H9 (cell line): ENCODE results near the gene ALCAM. TPM values are rescaled to one million over a fixed set of nuclear protein-coding genes. Genes with fewer than 3 reads are reported as not detected.
A peak's percentile ranks its signal among the peaks of the same experiment; 100 is the strongest.

Source experiments
- DNase-seq: peaks from one replicate; pipeline ENCODE4 v3.0.0-alpha.2; 2017
- H2AFZ ChIP-seq: one replicate; pipeline ENCODE4 v1.6.1; 2013; ENCODE audit warnings: mild to moderate bottlenecking, low read length, control low read depth, moderate library complexity
- H2AK5ac ChIP-seq: 2 replicates; pipeline ENCODE4 v1.6.1; 2013; ENCODE audit warnings: low read length, control low read depth, mixed read lengths; ENCODE audit not compliant: insufficient read length
- H2BK120ac ChIP-seq: one replicate; pipeline ENCODE4 v1.6.1; 2013; ENCODE audit warnings: low read depth, mild to moderate bottlenecking, low read length, control low read depth, inconsistent platforms; ENCODE audit not compliant: poor library complexity, severe bottlenecking
- H2BK12ac ChIP-seq: 2 replicates; pipeline ENCODE4 v1.6.1; 2013; ENCODE audit warnings: low read length, control low read depth, mixed read lengths, low read depth; ENCODE audit not compliant: insufficient read length
- H2BK15ac ChIP-seq: 2 replicates; pipeline ENCODE4 v1.6.1; 2013; ENCODE audit warnings: low read depth, low read length, control low read depth
- H2BK20ac ChIP-seq: one replicate; pipeline ENCODE4 v1.6.1; 2013; ENCODE audit warnings: low read depth, mild to moderate bottlenecking, low read length, control low read depth, inconsistent platforms; ENCODE audit not compliant: poor library complexity, severe bottlenecking
- H2BK5ac ChIP-seq: 2 replicates; pipeline ENCODE4 v1.6.1; 2013; ENCODE audit warnings: low read length, control low read depth, mixed read lengths; ENCODE audit not compliant: insufficient read length
- H3K14ac ChIP-seq: 2 replicates; pipeline ENCODE4 v1.6.1; 2013; ENCODE audit warnings: low read length, control low read depth; ENCODE audit not compliant: insufficient read depth
- H3K18ac ChIP-seq: 2 replicates; pipeline ENCODE4 v1.6.1; 2013; ENCODE audit warnings: low read depth, mild to moderate bottlenecking, mixed read lengths, low read length, control low read depth; ENCODE audit not compliant: insufficient read length
- H3K23ac ChIP-seq: 2 replicates; pipeline ENCODE4 v1.6.1; 2013; ENCODE audit warnings: low read length, control low read depth, mixed read lengths, low read depth; ENCODE audit not compliant: insufficient read length
- H3K23me2 ChIP-seq: 2 replicates; pipeline ENCODE4 v1.6.1; 2013; ENCODE audit warnings: low read depth, mild to moderate bottlenecking, mixed read lengths, low read length, control low read depth; ENCODE audit not compliant: insufficient read length, poor library complexity, severe bottlenecking
- H3K27ac ChIP-seq: 2 replicates; pipeline ENCODE4 v1.5.1; 2013; ENCODE audit warnings: low read length, control low read depth, mixed read lengths, low read depth; ENCODE audit not compliant: insufficient read length
- H3K27me3 ChIP-seq: 2 replicates; pipeline ENCODE4 v1.6.1; 2013; ENCODE audit warnings: low read length, control low read depth, inconsistent platforms; ENCODE audit not compliant: insufficient read depth
- H3K4ac ChIP-seq: 2 replicates; pipeline ENCODE4 v1.6.1; 2013; ENCODE audit warnings: low read depth, mild to moderate bottlenecking, control low read depth, inconsistent platforms, low read length, moderate library complexity
- H3K4me1 ChIP-seq: 2 replicates; pipeline ENCODE4 v1.6.1; 2013; ENCODE audit warnings: low read length, control low read depth, inconsistent platforms; ENCODE audit not compliant: insufficient read depth
- H3K4me2 ChIP-seq: 2 replicates; pipeline ENCODE4 v1.6.1; 2013; ENCODE audit warnings: low read length, control low read depth, mixed read lengths; ENCODE audit not compliant: insufficient read length, insufficient read depth
- H3K56ac ChIP-seq: 2 replicates; pipeline ENCODE4 v1.6.1; 2013; ENCODE audit warnings: low read depth, mild to moderate bottlenecking, mixed read lengths, low read length, control low read depth; ENCODE audit not compliant: insufficient read length
- H3K79me1 ChIP-seq: 2 replicates; pipeline ENCODE4 v1.6.1; 2013; ENCODE audit warnings: low read depth, mild to moderate bottlenecking, moderate library complexity, low read length, control low read depth, inconsistent platforms; ENCODE audit not compliant: insufficient read depth, poor library complexity, severe bottlenecking
- H3K79me2 ChIP-seq: 2 replicates; pipeline ENCODE4 v1.6.1; 2013; ENCODE audit warnings: low read length, control low read depth, inconsistent platforms; ENCODE audit not compliant: insufficient read depth
- H3K9ac ChIP-seq: 2 replicates; pipeline ENCODE4 v1.6.1; 2013; ENCODE audit warnings: low read length, control low read depth, mixed read lengths; ENCODE audit not compliant: insufficient read length; ENCODE audit errors: extremely low read depth
- H3K9me3 ChIP-seq: one replicate; pipeline ENCODE4 v1.6.1; 2013; ENCODE audit warnings: low read depth, low read length, inconsistent platforms; ENCODE audit not compliant: control insufficient read depth
- H3T11ph ChIP-seq: one replicate; pipeline ENCODE4 v1.6.1; 2013; ENCODE audit warnings: mild to moderate bottlenecking, low read length, control low read depth, inconsistent platforms
- H4K20me1 ChIP-seq: one replicate; pipeline ENCODE4 v1.6.1; 2013; ENCODE audit not compliant: control insufficient read depth, insufficient read length, insufficient read depth
- H4K5ac ChIP-seq: 2 replicates; pipeline ENCODE4 v1.6.1; 2013; ENCODE audit warnings: low read depth, mild to moderate bottlenecking, mixed read lengths, low read length, control low read depth; ENCODE audit not compliant: insufficient read length
- H4K8ac ChIP-seq: replicated peaks from 2 replicates; pipeline ENCODE4 v1.6.1; 2013; ENCODE audit warnings: low read length, control low read depth, mixed read lengths, low read depth; ENCODE audit not compliant: insufficient read length
- H4K91ac ChIP-seq: 2 replicates; pipeline ENCODE4 v1.6.1; 2013; ENCODE audit warnings: low read depth, mild to moderate bottlenecking, moderate library complexity, mixed read lengths, low read length, control low read depth; ENCODE audit not compliant: insufficient read length
- H3K27ac Mint-ChIP-seq, 3 experiments: 2 replicates in 2 of 3; 3 replicates in 1 of 3; pipeline ENCODE4 v1.8.0; 2020 to 2021; ENCODE audit warnings: mixed read lengths in 3 of 3, mild to moderate bottlenecking in 1 of 3, moderate library complexity in 1 of 3
- H3K27me3 Mint-ChIP-seq: 2 replicates; pipeline ENCODE4 v1.8.0; 2021; ENCODE audit warnings: low read depth, mild to moderate bottlenecking, moderate library complexity, mixed read lengths
- H3K36me3 Mint-ChIP-seq, 3 experiments: 2 replicates in 2 of 3; 3 replicates in 1 of 3; pipeline ENCODE4 v1.8.0; 2020 to 2021; ENCODE audit warnings: low read depth in 3 of 3, mixed read lengths in 3 of 3; ENCODE audit not compliant: insufficient read depth in 1 of 3
- H3K4me1 Mint-ChIP-seq, 2 experiments: 2 replicates each; pipeline ENCODE4 v1.8.0; 2020; ENCODE audit warnings: mixed read lengths in 2 of 2
- H3K4me3 Mint-ChIP-seq, 2 experiments: 2 replicates in 1 of 2; 3 replicates in 1 of 2; pipeline ENCODE4 v1.8.0; 2020 to 2021; ENCODE audit warnings: mild to moderate bottlenecking in 2 of 2, mixed read lengths in 2 of 2, moderate library complexity in 1 of 2
- H3K9me3 Mint-ChIP-seq, 2 experiments: 2 replicates in 1 of 2; 3 replicates in 1 of 2; pipeline ENCODE4 v1.8.0; 2020; ENCODE audit warnings: mild to moderate bottlenecking in 2 of 2, mixed read lengths in 2 of 2, moderate library complexity in 1 of 2
- CTCF ChIP-seq: fragments of 200-600 bp; sonication (generic); conservative IDR thresholded peaks from 3 replicates; pipeline ENCODE4 v1.8.0; 2021; ENCODE audit warnings: antibody characterized with exemption, mild to moderate bottlenecking
- WGBS: extraction: QIAGEN DNeasy Blood & Tissue Kit; methylation state at CpG from one replicate; pipeline ENCODE4 v1.1.7; 2013; ENCODE audit warnings: missing lambda C conversion rate, low lambda C conversion rate, mixed read lengths; ENCODE audit not compliant: insufficient read length; ENCODE audit errors: extremely low coverage; 5-methylcytosine and 5-hydroxymethylcytosine counted together
- total RNA-seq: library from RNA; stranded (reverse); gene quantifications from 2 replicates; pipeline ENCODE4 v1.2.1, GENCODE V29; 2021

ALCAM gene
- total RNA-seq, 1 experiment from 2014 or later = 43.7 TPM

DNA sequence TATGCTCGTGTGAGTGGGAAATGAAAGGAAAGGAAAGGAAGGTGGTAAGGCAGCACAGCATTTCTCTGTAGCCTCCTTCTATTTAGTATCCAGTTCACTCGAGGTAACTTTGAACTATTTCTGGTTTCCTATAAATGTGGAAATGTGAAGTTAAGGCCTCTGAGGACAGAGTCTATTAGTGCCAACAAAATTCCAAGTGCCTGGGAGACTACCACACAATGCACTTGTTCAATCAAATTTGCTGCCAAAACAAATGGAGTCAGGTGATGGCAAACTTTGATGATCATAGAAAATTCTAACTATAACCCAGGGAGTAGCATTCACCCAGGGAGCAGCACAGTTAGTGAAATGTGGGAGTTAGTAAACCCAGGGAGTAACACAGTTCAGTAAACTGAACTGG lies 155.1 kb downstream of the ALCAM start:
- Histone ChIP-seq H4K91ac (no peak overlapping the region), H3K9ac (no peak overlapping the region), H2BK15ac (no peak overlapping the region), H3K56ac (no peak overlapping the region), H3K14ac (no peak overlapping the region), H3K79me1 (no peaks in the 10 kb centered on the region), H4K5ac (no peak overlapping the region), H3K9me3 (no peaks in the 10 kb centered on the region), H3K79me2 (no peaks in the 10 kb centered on the region), H4K20me1 (no peaks in the 10 kb centered on the region), H2BK120ac (no peak overlapping the region), H3K4me2 (no peak overlapping the region), H3K23me2 (no peaks in the 10 kb centered on the region), H2AFZ (no peak overlapping the region), H4K8ac (no peak overlapping the region), H3K4me1 (no peaks in the 10 kb centered on the region), H2BK12ac (no peak overlapping the region), H2BK20ac (no peak overlapping the region), H3K18ac (no peak overlapping the region), H3K27me3 (no peaks in the 10 kb centered on the region), H3K27ac (no peak overlapping the region), H2BK5ac (no peak overlapping the region), H3T11ph (no peak overlapping the region), H3K4ac (no peak overlapping the region), H3K23ac (no peak overlapping the region), H2AK5ac (no peak overlapping the region)
- TF ChIP-seq CTCF = no peak
- peak overlapping the region in 1 of 3 experiments; percentile 29; a peak in 1 of 7 replicates for H3K27ac Mint-ChIP-seq
- WGBS = no CpG with 5 or more reads among the region's 2 CpGs
- no peaks in the 10 kb centered on the region for H3K9me3 Mint-ChIP-seq
- DNase-seq = no peak
- H3K36me3 Mint-ChIP-seq = peaks cover 4 to 6% (median 6%) of the 10 kb centered on the region in 3 experiments; a peak in 5 of 7 replicates
- peaks cover 7 to 13% of the 10 kb centered on the region in 2 experiments for H3K4me1 Mint-ChIP-seq
- H3K4me3 Mint-ChIP-seq = no peak overlapping the region
- H3K27me3 Mint-ChIP-seq = no peaks in the 10 kb centered on the region
